IMR-90 (cell line): ENCODE measurements around the gene P4HA1. TPM values are rescaled to one million over a fixed set of nuclear protein-coding genes. Genes with fewer than 3 reads are reported as not detected.

Experiments used
- ATAC-seq: fragments of 200-7000 bp; cut with Tn5 transposase; 2 replicates; pipeline ENCODE4 v1.9.1; 2020; ENCODE audit warnings: low read depth, mild to moderate bottlenecking, moderate library complexity
- BruUV-seq: library from RNA; stranded (reverse); fragments of 400-500 nt; replicated peaks from 2 replicates; lab custom pipeline; 2021; lab: Mats Ljungman, UMichigan
- CTCF ChIA-PET: fragments of 300-600 bp; formaldehyde crosslinking; extraction: SDS; loops from one replicate; lab custom pipeline; 2021; ENCODE audit warnings: antibody characterized with exemption; lab: Yijun Ruan, JAX
- POLR2A ChIA-PET: fragments of 300-600 bp; sonication (Branson Sonifier 250); formaldehyde crosslinking; loops from one replicate; lab custom pipeline; 2022; ENCODE audit warnings: antibody characterized with exemption; ENCODE audit not compliant: unreplicated experiment; lab: Charles Lee
- DNase-seq: peaks from one replicate; pipeline ENCODE4 v3.0.0; 2013
- H2AFZ ChIP-seq: replicated peaks from 2 replicates; pipeline ENCODE3; 2013; ENCODE audit warnings: low read length, mild to moderate bottlenecking; ENCODE audit not compliant: poor library complexity
- H2AK5ac ChIP-seq: 2 replicates; pipeline ENCODE4 v1.6.1; 2013; ENCODE audit warnings: low read depth, low read length, inconsistent platforms
- H2AK9ac ChIP-seq: replicated peaks from 2 replicates; pipeline ENCODE3; 2013; ENCODE audit warnings: mild to moderate bottlenecking, low read depth, low read length, moderate library complexity; ENCODE audit not compliant: poor library complexity
- H2BK120ac ChIP-seq: 2 replicates; pipeline ENCODE4 v1.6.1; 2013; ENCODE audit warnings: low read depth, low read length, inconsistent platforms
- H2BK15ac ChIP-seq: 3 replicates; pipeline ENCODE4 v1.6.1; 2013; ENCODE audit warnings: low read depth, low read length, inconsistent platforms
- H2BK20ac ChIP-seq: 2 replicates; pipeline ENCODE4 v1.6.1; 2013; ENCODE audit warnings: low read depth, mild to moderate bottlenecking, inconsistent platforms, low read length, moderate library complexity
- H2BK5ac ChIP-seq: 2 replicates; pipeline ENCODE4 v1.6.1; 2013; ENCODE audit warnings: mild to moderate bottlenecking, low read depth, low read length, inconsistent platforms; ENCODE audit not compliant: poor library complexity, severe bottlenecking
- H3K14ac ChIP-seq: replicated peaks from 2 replicates; pipeline ENCODE4 v1.6.1; 2013; ENCODE audit warnings: low read depth, low read length, inconsistent platforms
- H3K18ac ChIP-seq: 2 replicates; pipeline ENCODE4 v1.6.1; 2013; ENCODE audit warnings: low read depth, low read length, control low read depth
- H3K23ac ChIP-seq: 2 replicates; pipeline ENCODE4 v1.6.1; 2013; ENCODE audit warnings: low read depth, low read length, inconsistent platforms
- H3K27ac ChIP-seq: 2 replicates; pipeline ENCODE4 v1.5.1; 2013; ENCODE audit warnings: mild to moderate bottlenecking, control low read depth, low read length; ENCODE audit not compliant: insufficient read depth
- H3K27me3 ChIP-seq: 2 replicates; pipeline ENCODE4 v1.6.1; 2013; ENCODE audit warnings: low read length; ENCODE audit not compliant: control insufficient read depth, insufficient read depth
- H3K36me3 ChIP-seq: 2 replicates; pipeline ENCODE4 v1.6.1; 2013; ENCODE audit warnings: low read length, mixed read lengths; ENCODE audit not compliant: control insufficient read depth, insufficient read depth
- H3K4ac ChIP-seq: 2 replicates; pipeline ENCODE4 v1.6.1; 2013; ENCODE audit warnings: low read depth, low read length, inconsistent platforms
- H3K4me1 ChIP-seq: 2 replicates; pipeline ENCODE4 v1.6.1; 2013; ENCODE audit warnings: low read length, mixed read lengths; ENCODE audit not compliant: control insufficient read depth, insufficient read depth
- H3K4me2 ChIP-seq: 2 replicates; pipeline ENCODE4 v1.6.1; 2013; ENCODE audit warnings: low read depth, mild to moderate bottlenecking, control low read depth, low read length, moderate library complexity
- H3K4me3 ChIP-seq: 2 replicates; pipeline ENCODE4 v1.5.1; 2013; ENCODE audit warnings: low read depth, mild to moderate bottlenecking, control low read depth, low read length, moderate library complexity; ENCODE audit not compliant: insufficient read depth
- H3K56ac ChIP-seq: 2 replicates; pipeline ENCODE4 v1.6.1; 2013; ENCODE audit warnings: low read length, inconsistent platforms; ENCODE audit not compliant: insufficient read depth; ENCODE audit errors: extremely low read depth
- H3K79me1 ChIP-seq, 2 experiments: 2 replicates each; pipeline ENCODE4 v1.6.1; 2013; ENCODE audit warnings: low read length in 2 of 2, inconsistent platforms in 1 of 2, low read depth in 1 of 2
- H3K9ac ChIP-seq: 2 replicates; pipeline ENCODE4 v1.6.1; 2013; ENCODE audit warnings: low read depth, low read length, control low read depth
- H3K9me1 ChIP-seq: 2 replicates; pipeline ENCODE4 v1.6.1; 2013; ENCODE audit warnings: low read length, inconsistent platforms; ENCODE audit not compliant: insufficient read depth
- H3K9me3 ChIP-seq: 2 replicates; pipeline ENCODE4 v1.6.1; 2013; ENCODE audit warnings: low read length; ENCODE audit not compliant: control insufficient read depth, insufficient read depth
- H4K20me1 ChIP-seq: 2 replicates; pipeline ENCODE4 v1.6.1; 2013; ENCODE audit warnings: low read length, inconsistent platforms; ENCODE audit not compliant: insufficient read depth
- H4K5ac ChIP-seq: 2 replicates; pipeline ENCODE4 v1.6.1; 2013; ENCODE audit warnings: mild to moderate bottlenecking, low read depth, low read length, control low read depth
- H4K8ac ChIP-seq, 2 experiments: 2 replicates each; pipeline ENCODE4 v1.6.1; 2013; ENCODE audit warnings: low read depth in 2 of 2, low read length in 2 of 2, control low read depth in 1 of 2, inconsistent platforms in 1 of 2
- H4K91ac ChIP-seq: 2 replicates; pipeline ENCODE4 v1.6.1; 2013; ENCODE audit warnings: low read depth, low read length, inconsistent platforms; ENCODE audit not compliant: insufficient read depth
- BHLHE40 ChIP-seq: fragments of 150-350 bp; IDR thresholded peaks from 2 replicates; pipeline ENCODE4 v1.6.1; 2016; ENCODE audit warnings: mild to moderate bottlenecking, low read depth, low read length
- CEBPB ChIP-seq: IDR thresholded peaks from 2 replicates; pipeline ENCODE4 v1.6.1; 2012; ENCODE audit warnings: low read depth, low read length, improper control_type of control experiment
- FOS ChIP-seq: fragments of 150-350 bp; IDR thresholded peaks from 2 replicates; pipeline ENCODE4 v1.6.1; 2016; ENCODE audit warnings: low read depth, low read length
- MAFK ChIP-seq: IDR thresholded peaks from 2 replicates; pipeline ENCODE4 v1.6.1; 2012; ENCODE audit warnings: low read depth, low read length, improper control_type of control experiment
- MXI1 ChIP-seq: IDR thresholded peaks from 2 replicates; pipeline ENCODE4 v1.6.1; 2012; ENCODE audit warnings: low read depth, mild to moderate bottlenecking, low read length, moderate library complexity, borderline replicate concordance
- NFE2L2 ChIP-seq: fragments of 150-350 bp; IDR thresholded peaks from 2 replicates; pipeline ENCODE4 v1.6.1; 2016; ENCODE audit warnings: low read depth, mild to moderate bottlenecking, low read length
- POLR2A ChIP-seq: IDR thresholded peaks from 2 replicates; pipeline ENCODE4 v1.6.1; 2012; ENCODE audit warnings: mild to moderate bottlenecking, low read depth, low read length
- RAD21 ChIP-seq: IDR thresholded peaks from 2 replicates; pipeline ENCODE4 v1.6.1; 2012; ENCODE audit warnings: low read length, improper control_type of control experiment
- RCOR1 ChIP-seq: IDR thresholded peaks from 2 replicates; pipeline ENCODE4 v1.6.1; 2012; ENCODE audit warnings: mild to moderate bottlenecking, low read length, improper control_type of control experiment; ENCODE audit not compliant: insufficient replicate concordance
- RFX5 ChIP-seq: IDR thresholded peaks from 2 replicates; pipeline ENCODE4 v1.8.0; 2012; ENCODE audit warnings: low read depth, mild to moderate bottlenecking, low read length, moderate library complexity
- SMC3 ChIP-seq: fragments of 150-350 bp; IDR thresholded peaks from 2 replicates; pipeline ENCODE4 v1.6.1; 2016; ENCODE audit warnings: low read depth, mild to moderate bottlenecking, antibody characterized with exemption, low read length, moderate library complexity
- WGBS, 2 experiments: methylation state at CpG; one replicate each; pipeline versions ENCODE4 v1.1.5 to v1.1.7; 2013; ENCODE audit warnings: missing lambda C conversion rate in 2 of 2; ENCODE audit not compliant: insufficient read length in 1 of 2; ENCODE audit errors: extremely low coverage in 2 of 2; 5-methylcytosine and 5-hydroxymethylcytosine counted together
- dilution Hi-C: fragments of 300-500 bp; cut with HindIII; formaldehyde crosslinking; loops from one replicate; pipeline ENCODE4 v1.14.3; 2018; ENCODE audit warnings: low sequenced_read_pairs; ENCODE audit not compliant: unreplicated experiment
- in situ Hi-C: fragments of 300-500 bp; cut with MboI; formaldehyde crosslinking; loops from 3 replicates; pipeline ENCODE4 v1.14.3; 2019; ENCODE audit warnings: low sequenced_read_pairs, inconsistent platforms, mixed read lengths
- intact Hi-C: fragments of 100-400 bp; cut with micrococcal nuclease; formaldehyde crosslinking; loops from 2 replicates; pipeline ENCODE4 v1.10.0; 2022
- polyA plus RNA-seq, 3 experiments: library from polyadenylated mRNA; depleted of rRNA; stranded (reverse); fragments of >200 nt; gene quantifications; 2 replicates each; pipeline ENCODE4 v1.2.3, GENCODE V29; 2012; ENCODE audit warnings: low replicate concordance in 1 of 3
- total RNA-seq: library from RNA; depleted of rRNA; stranded (reverse); fragments of >200 nt; gene quantifications from 2 replicates; pipeline ENCODE4 v1.2.3, GENCODE V29; 2012
- TF ChIP-seq, protein P1 (sequence below): fragments of 150-350 bp; IDR thresholded peaks from 2 replicates; pipeline ENCODE4 v1.6.1; 2017; ENCODE audit warnings: mild to moderate bottlenecking, antibody characterized with exemption, low read length, low read depth
- TF ChIP-seq, protein P2 (sequence below): conservative IDR thresholded peaks from 2 replicates; pipeline ENCODE4 v1.5.1; 2012; ENCODE audit warnings: mild to moderate bottlenecking, low read depth, low read length, improper control_type of control experiment

Gene P4HA1
- total and polyA plus RNA-seq, 2 of the 4 experiments (the other 2 are of a cell fraction) = 178 to 241 TPM

DNA sequence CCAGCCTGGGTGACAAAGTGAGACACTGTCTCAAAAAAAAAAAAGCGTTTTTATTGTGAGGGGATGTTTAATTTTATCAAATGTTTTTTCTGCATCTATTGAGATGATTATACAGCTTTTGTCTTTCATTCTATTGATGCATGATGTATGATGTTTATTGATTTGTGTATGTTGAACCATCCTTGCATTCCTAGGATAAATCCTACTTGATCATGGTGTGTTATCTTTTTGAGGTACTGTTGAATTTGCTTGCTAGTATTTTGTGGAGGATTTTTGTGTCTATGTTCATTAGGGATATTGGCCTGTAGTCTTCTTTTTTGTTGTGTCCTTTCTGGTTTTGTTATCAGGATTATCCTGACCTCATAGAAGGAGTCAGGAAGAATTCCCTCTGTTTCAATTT is 119.8 kb downstream of the P4HA1 start:
- DNase-seq (no peak), ATAC-seq (no peak)
- Histone ChIP-seq H3K36me3 (no peaks in the 10 kb centered on the region), H3K9ac (no peak overlapping the region), H3K27me3 (no peaks in the 10 kb centered on the region), H2BK20ac (no peak overlapping the region), H4K20me1 (no peaks in the 10 kb centered on the region; the same call in 1 of the 2 replicates), H4K91ac (no peak overlapping the region), H3K18ac (no peak overlapping the region), H3K27ac (no peak overlapping the region), H3K4me1 (no peaks in the 10 kb centered on the region), H3K9me1 (no peaks in the 10 kb centered on the region), H3K4me2 (no peak overlapping the region), H4K5ac (no peak overlapping the region), H2BK120ac (no peak overlapping the region), H3K14ac (no peak overlapping the region), H2AFZ (no peak overlapping the region), H3K9me3 (peaks cover 6% of the 10 kb centered on the region), H3K4ac (no peak overlapping the region), H2AK9ac (no peak overlapping the region), H3K23ac (no peak overlapping the region), H3K79me1 (no peaks in the 10 kb centered on the region), H2BK5ac (no peak overlapping the region), H3K56ac (no peak overlapping the region), H4K8ac (no peak overlapping the region), H2BK15ac (no peak overlapping the region), H2AK5ac (no peak overlapping the region), H3K4me3 (no peak overlapping the region)
- intact Hi-C loops (no loop called here), dilution Hi-C loops (no loop called here), in situ Hi-C loops (no loop called here)
- no CpG with 5 or more reads among the region's 1 CpG for WGBS, 2 experiments
- ChIA-PET CTCF (no interaction called here), POLR2A (no interaction called here)
- no TSS peak for BruUV-seq
- TF ChIP-seq MAFK (no peak), BHLHE40 (no peak), RFX5 (no peak), POLR2A (no peak), SMC3 (no peak), NFE2L2 (no peak), MXI1 (no peak), CEBPB (no peak), RAD21 (no peak), RCOR1 (no peak), FOS (no peak)
- TF ChIP-seq, protein P1, sequence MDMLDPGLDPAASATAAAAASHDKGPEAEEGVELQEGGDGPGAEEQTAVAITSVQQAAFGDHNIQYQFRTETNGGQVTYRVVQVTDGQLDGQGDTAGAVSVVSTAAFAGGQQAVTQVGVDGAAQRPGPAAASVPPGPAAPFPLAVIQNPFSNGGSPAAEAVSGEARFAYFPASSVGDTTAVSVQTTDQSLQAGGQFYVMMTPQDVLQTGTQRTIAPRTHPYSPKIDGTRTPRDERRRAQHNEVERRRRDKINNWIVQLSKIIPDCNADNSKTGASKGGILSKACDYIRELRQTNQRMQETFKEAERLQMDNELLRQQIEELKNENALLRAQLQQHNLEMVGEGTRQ = no peak
- TF ChIP-seq, protein P2, sequence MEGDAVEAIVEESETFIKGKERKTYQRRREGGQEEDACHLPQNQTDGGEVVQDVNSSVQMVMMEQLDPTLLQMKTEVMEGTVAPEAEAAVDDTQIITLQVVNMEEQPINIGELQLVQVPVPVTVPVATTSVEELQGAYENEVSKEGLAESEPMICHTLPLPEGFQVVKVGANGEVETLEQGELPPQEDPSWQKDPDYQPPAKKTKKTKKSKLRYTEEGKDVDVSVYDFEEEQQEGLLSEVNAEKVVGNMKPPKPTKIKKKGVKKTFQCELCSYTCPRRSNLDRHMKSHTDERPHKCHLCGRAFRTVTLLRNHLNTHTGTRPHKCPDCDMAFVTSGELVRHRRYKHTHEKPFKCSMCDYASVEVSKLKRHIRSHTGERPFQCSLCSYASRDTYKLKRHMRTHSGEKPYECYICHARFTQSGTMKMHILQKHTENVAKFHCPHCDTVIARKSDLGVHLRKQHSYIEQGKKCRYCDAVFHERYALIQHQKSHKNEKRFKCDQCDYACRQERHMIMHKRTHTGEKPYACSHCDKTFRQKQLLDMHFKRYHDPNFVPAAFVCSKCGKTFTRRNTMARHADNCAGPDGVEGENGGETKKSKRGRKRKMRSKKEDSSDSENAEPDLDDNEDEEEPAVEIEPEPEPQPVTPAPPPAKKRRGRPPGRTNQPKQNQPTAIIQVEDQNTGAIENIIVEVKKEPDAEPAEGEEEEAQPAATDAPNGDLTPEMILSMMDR = no peak
